Neural progenitor cell (in vitro differentiated cells): ENCODE results near the gene EDN3. TPM values are rescaled to one million over a fixed set of nuclear protein-coding genes. Genes with fewer than 3 reads are reported as not detected.

ENCODE experiments used
- DNase-seq: peaks from one replicate; pipeline ENCODE4 v3.0.0-alpha.2; 2016; ENCODE audit warnings: low spot score
- H2AFZ ChIP-seq: fragments of 200-600 bp; sonication (generic); replicated peaks from 2 replicates; pipeline ENCODE4 v1.6.1; 2016; ENCODE audit warnings: antibody characterized with exemption
- H3F3A ChIP-seq: fragments of 200-600 bp; sonication (generic); 2 replicates; pipeline ENCODE4 v1.6.1; 2016; ENCODE audit warnings: antibody characterized with exemption, low read depth
- H3K27ac ChIP-seq: fragments of 200-600 bp; sonication (generic); 2 replicates; pipeline ENCODE4 v1.5.1; 2016; ENCODE audit warnings: mild to moderate bottlenecking
- H3K27me3 ChIP-seq: fragments of 200-600 bp; sonication (generic); 2 replicates; pipeline ENCODE4 v1.6.1; 2016; ENCODE audit warnings: mild to moderate bottlenecking, moderate library complexity
- H3K36me3 ChIP-seq: fragments of 200-600 bp; sonication (generic); 2 replicates; pipeline ENCODE4 v1.5.1; 2016
- H3K4me1 ChIP-seq: fragments of 200-600 bp; sonication (generic); 2 replicates; pipeline ENCODE4 v1.6.1; 2016; ENCODE audit warnings: mixed run types
- H3K4me2 ChIP-seq: fragments of 200-600 bp; sonication (generic); 2 replicates; pipeline ENCODE4 v1.6.1; 2016
- H3K4me3 ChIP-seq: fragments of 200-600 bp; sonication (generic); 2 replicates; pipeline ENCODE4 v1.5.1; 2016
- H3K79me2 ChIP-seq: fragments of 200-600 bp; sonication (generic); 2 replicates; pipeline ENCODE4 v1.6.1; 2016; ENCODE audit warnings: low read depth
- H3K9ac ChIP-seq: fragments of 200-600 bp; sonication (generic); 2 replicates; pipeline ENCODE4 v1.6.1; 2016
- H3K9me3 ChIP-seq: fragments of 200-600 bp; sonication (generic); 2 replicates; pipeline ENCODE4 v1.5.1; 2016; ENCODE audit warnings: low read depth
- H4K20me1 ChIP-seq: fragments of 200-600 bp; sonication (generic); 2 replicates; pipeline ENCODE4 v1.6.1; 2016; ENCODE audit warnings: low read depth
- H3K27ac Mint-ChIP-seq: 3 replicates; pipeline ENCODE4 v1.8.0; 2021; ENCODE audit warnings: mixed read lengths
- H3K27me3 Mint-ChIP-seq: 2 replicates; pipeline ENCODE4 v1.8.0; 2022; ENCODE audit warnings: low read depth, mild to moderate bottlenecking, inconsistent platforms, moderate library complexity, mixed read lengths; ENCODE audit not compliant: insufficient read depth
- H3K36me3 Mint-ChIP-seq: 3 replicates; pipeline ENCODE4 v1.8.0; 2021; ENCODE audit warnings: mixed read lengths
- H3K4me1 Mint-ChIP-seq: 3 replicates; pipeline ENCODE4 v1.8.0; 2021; ENCODE audit warnings: mixed read lengths
- H3K4me3 Mint-ChIP-seq: 3 replicates; pipeline ENCODE4 v1.8.0; 2021; ENCODE audit warnings: mild to moderate bottlenecking, moderate library complexity, mixed read lengths
- H3K9me3 Mint-ChIP-seq: 3 replicates; pipeline ENCODE4 v1.8.0; 2020; ENCODE audit warnings: mixed read lengths
- CTCF ChIP-seq: fragments of 200-600 bp; sonication (generic); IDR thresholded peaks from 2 replicates; pipeline ENCODE4 v1.5.1; 2017; ENCODE audit warnings: antibody characterized with exemption, mild to moderate bottlenecking
- EZH2 ChIP-seq: fragments of 200-600 bp; sonication (generic); IDR thresholded peaks from 2 replicates; pipeline ENCODE4 v1.6.1; 2017; ENCODE audit warnings: antibody characterized with exemption, mild to moderate bottlenecking, moderate library complexity
- EZH2phosphoT487 ChIP-seq: fragments of 200-600 bp; sonication (generic); IDR thresholded peaks from 2 replicates; pipeline ENCODE4 v1.6.1; 2017; ENCODE audit warnings: antibody characterized with exemption
- total RNA-seq: library from RNA; depleted of rRNA; stranded (reverse); fragments of >200 nt; gene quantifications from 2 replicates; pipeline ENCODE4 v1.2.3, GENCODE V29; 2015; ENCODE audit warnings: low replicate concordance

The EDN3 gene
- total RNA-seq, 1 donor from 2014 or later: not detected

DNA sequence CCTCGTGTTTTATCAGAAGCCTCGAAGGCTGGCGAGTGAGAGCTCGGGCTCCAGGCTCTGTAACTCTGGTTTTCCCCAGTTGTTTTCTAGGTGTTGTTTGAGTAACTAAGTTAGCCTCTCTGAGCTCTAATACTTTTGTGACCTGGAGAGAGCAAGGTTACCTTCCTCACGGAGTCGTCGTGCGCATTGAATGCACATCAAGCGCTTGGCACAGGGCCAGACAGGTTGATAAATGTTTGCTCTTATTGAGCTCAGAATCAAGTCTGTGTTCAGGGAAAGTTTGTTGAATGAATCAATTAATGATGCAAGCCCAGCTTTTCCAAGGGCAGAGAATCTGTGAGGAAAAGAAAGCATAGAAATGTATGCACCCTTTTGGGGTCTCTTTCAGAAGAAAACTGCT is 33.5 kb downstream of the EDN3 start:
- no peaks in the 10 kb centered on the region for H3K4me1 ChIP-seq
- H4K20me1 ChIP-seq: no peaks in the 10 kb centered on the region
- no peaks in the 10 kb centered on the region for H3K27me3 ChIP-seq
- Mint-ChIP-seq H3K4me1 (no peaks in the 10 kb centered on the region), H3K9me3 (no peaks in the 10 kb centered on the region), H3K27ac (no peak overlapping the region), H3K27me3 (peaks cover 10% of the 10 kb centered on the region), H3K4me3 (no peak overlapping the region), H3K36me3 (no peaks in the 10 kb centered on the region)
- no peaks in the 10 kb centered on the region for H3F3A ChIP-seq
- H2AFZ ChIP-seq: no peak overlapping the region
- H3K79me2 ChIP-seq: no peaks in the 10 kb centered on the region
- DNase-seq: no peak
- TF ChIP-seq EZH2phosphoT487: no peak
- no peak for TF ChIP-seq CTCF
- no peak for TF ChIP-seq EZH2
- H3K36me3 ChIP-seq: no peaks in the 10 kb centered on the region
- no peak overlapping the region for H3K4me3 ChIP-seq
- H3K4me2 ChIP-seq: no peak overlapping the region
- H3K27ac ChIP-seq: no peak overlapping the region
- H3K9me3 ChIP-seq: no peaks in the 10 kb centered on the region
- H3K9ac ChIP-seq: no peak overlapping the region

DNA sequence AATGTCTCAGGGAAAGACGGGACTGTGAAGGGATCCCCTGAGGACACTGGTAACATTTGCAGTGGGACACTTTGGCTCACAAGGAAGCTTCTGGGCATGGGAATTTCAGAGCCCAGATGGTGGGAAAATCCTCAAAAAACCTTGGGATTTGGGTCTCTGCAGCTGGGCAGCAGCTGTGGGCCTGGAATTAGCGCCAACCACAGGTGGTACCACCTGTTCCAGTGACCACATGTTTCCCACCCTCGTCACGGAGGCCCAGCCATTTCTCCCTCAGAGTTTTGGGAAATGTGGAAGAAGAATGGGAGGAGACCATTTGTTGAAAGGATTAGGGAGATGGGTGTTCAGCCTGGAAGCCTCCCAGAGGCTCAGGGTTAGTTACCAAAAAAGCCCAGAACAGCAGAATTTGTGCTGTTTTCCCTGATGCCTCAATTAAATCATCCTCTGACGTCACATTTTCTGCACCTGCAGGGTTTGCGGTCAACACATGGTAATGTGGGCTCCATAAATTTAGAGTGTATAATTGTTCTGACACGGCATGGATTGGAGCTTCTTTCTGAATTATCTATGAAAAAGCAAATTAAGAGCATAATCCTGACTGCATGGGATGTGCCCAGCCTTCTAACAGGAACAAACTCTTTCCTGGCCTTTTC is 34.4 kb downstream of the EDN3 start:
- DNase-seq: no peak
- Histone ChIP-seq H3K4me1 (no peaks in the 10 kb centered on the region), H3K27me3 (no peaks in the 10 kb centered on the region), H3F3A (no peaks in the 10 kb centered on the region), H3K79me2 (no peaks in the 10 kb centered on the region), H3K4me3 (no peak overlapping the region), H3K36me3 (no peaks in the 10 kb centered on the region), H2AFZ (no peak overlapping the region), H3K9me3 (no peaks in the 10 kb centered on the region), H4K20me1 (no peaks in the 10 kb centered on the region), H3K4me2 (no peak overlapping the region), H3K27ac (no peak overlapping the region), H3K9ac (no peak overlapping the region)
- H3K4me3 Mint-ChIP-seq: no peak overlapping the region
- peaks cover 12% of the 10 kb centered on the region for H3K27me3 Mint-ChIP-seq
- H3K9me3 Mint-ChIP-seq: no peaks in the 10 kb centered on the region
- no peak for TF ChIP-seq CTCF
- TF ChIP-seq EZH2phosphoT487: no peak
- TF ChIP-seq EZH2: no peak
- no peaks in the 10 kb centered on the region for H3K4me1 Mint-ChIP-seq
- H3K36me3 Mint-ChIP-seq: no peaks in the 10 kb centered on the region
- H3K27ac Mint-ChIP-seq: no peak overlapping the region

DNA sequence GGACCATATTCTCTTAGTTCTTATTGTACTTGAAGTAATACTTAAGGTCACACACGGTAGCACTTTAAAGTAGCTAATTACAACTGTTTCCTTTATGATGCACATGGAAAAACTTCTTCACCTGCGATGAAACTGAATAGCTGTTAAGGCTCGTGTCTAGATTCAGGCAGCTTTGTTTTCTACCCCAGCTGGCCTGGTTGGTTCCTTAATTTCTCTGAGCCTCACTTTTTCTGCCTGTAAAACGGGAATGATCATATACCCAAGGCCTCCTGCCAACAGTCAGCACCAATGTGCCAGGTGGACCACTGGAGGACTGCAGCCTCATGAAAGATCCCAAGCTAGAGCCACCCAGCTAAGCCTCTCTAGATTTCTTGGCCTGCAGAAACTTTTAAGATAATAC is 35.0 kb downstream of the EDN3 start:
- Histone ChIP-seq H3K27ac (no peak overlapping the region), H3F3A (no peaks in the 10 kb centered on the region), H3K4me3 (no peak overlapping the region), H3K9ac (no peak overlapping the region), H2AFZ (no peak overlapping the region), H3K27me3 (no peaks in the 10 kb centered on the region), H3K79me2 (no peaks in the 10 kb centered on the region), H3K36me3 (no peaks in the 10 kb centered on the region), H3K4me1 (no peaks in the 10 kb centered on the region), H4K20me1 (no peaks in the 10 kb centered on the region), H3K9me3 (no peaks in the 10 kb centered on the region), H3K4me2 (no peak overlapping the region)
- DNase-seq: no peak
- Mint-ChIP-seq H3K4me3 (no peak overlapping the region), H3K9me3 (no peaks in the 10 kb centered on the region), H3K36me3 (no peaks in the 10 kb centered on the region), H3K4me1 (no peaks in the 10 kb centered on the region), H3K27me3 (peaks cover 11% of the 10 kb centered on the region), H3K27ac (no peak overlapping the region)
- TF ChIP-seq CTCF (no peak), EZH2 (no peak), EZH2phosphoT487 (no peak)
